ENCODE data around the gene S100PBP. TPM values are rescaled to one million over a fixed set of nuclear protein-coding genes. Genes with fewer than 3 reads are reported as not detected.

The S100PBP gene
- total RNA-seq, 3 donors from 2014 or later (not counting 1 experiment from before 2014, with no cell fraction given): 84.5 to 114 (median 85.5) TPM

- no peak overlapping the region for H3K4me3 ChIP-seq (ENCODE audit: low read length)
- H3K9me3 Mint-ChIP-seq: no peaks in the 10 kb centered on the region
- peaks cover 28 to 41% of the 10 kb centered on the region in 2 donors for H3K27me3 Mint-ChIP-seq (ENCODE audit: low read depth in 2 of 2)
- no peak for ATAC-seq
- intact Hi-C loops (cut with micrococcal nuclease): loop anchor here (10.0 kb wide), 1 partner anchor 429 kb away; no protein-coding TSS in a partner anchor
- H3K4me1 ChIP-seq (ENCODE audit: control insufficient read depth, insufficient read depth, low read length): peaks cover 31% of the 10 kb centered on the region
- H3K4me3 Mint-ChIP-seq: no peak overlapping the region
- no peaks in the 10 kb centered on the region for H3K9me3 ChIP-seq (ENCODE audit: control insufficient read depth, insufficient read depth, low read length)
- H3K27me3 ChIP-seq (ENCODE audit: control insufficient read depth, insufficient read depth, low read length): peaks cover 29% of the 10 kb centered on the region
- H3K27ac ChIP-seq (ENCODE audit: low read length): no peak overlapping the region
- H3K4me1 Mint-ChIP-seq: peaks cover 0 to 26% of the 10 kb centered on the region in 2 donors
- H3K27ac Mint-ChIP-seq: no peak overlapping the region
- no peak for DNase-seq
- WGBS (ENCODE audit: insufficient coverage): 77% methylated on average over 4 of the region's 5 CpGs
- no peaks in the 10 kb centered on the region for H3K36me3 ChIP-seq (ENCODE audit: control insufficient read depth, insufficient read depth, low read length)
- no peaks in the 10 kb centered on the region for H3K36me3 Mint-ChIP-seq
- TF ChIP-seq, protein P1, sequence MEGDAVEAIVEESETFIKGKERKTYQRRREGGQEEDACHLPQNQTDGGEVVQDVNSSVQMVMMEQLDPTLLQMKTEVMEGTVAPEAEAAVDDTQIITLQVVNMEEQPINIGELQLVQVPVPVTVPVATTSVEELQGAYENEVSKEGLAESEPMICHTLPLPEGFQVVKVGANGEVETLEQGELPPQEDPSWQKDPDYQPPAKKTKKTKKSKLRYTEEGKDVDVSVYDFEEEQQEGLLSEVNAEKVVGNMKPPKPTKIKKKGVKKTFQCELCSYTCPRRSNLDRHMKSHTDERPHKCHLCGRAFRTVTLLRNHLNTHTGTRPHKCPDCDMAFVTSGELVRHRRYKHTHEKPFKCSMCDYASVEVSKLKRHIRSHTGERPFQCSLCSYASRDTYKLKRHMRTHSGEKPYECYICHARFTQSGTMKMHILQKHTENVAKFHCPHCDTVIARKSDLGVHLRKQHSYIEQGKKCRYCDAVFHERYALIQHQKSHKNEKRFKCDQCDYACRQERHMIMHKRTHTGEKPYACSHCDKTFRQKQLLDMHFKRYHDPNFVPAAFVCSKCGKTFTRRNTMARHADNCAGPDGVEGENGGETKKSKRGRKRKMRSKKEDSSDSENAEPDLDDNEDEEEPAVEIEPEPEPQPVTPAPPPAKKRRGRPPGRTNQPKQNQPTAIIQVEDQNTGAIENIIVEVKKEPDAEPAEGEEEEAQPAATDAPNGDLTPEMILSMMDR (IDR thresholded peaks at IDR 0.05): no peak
Observed at GRCh38 chr1:32873484-32873883, 56.0 kb downstream of the S100PBP start.

- 78% methylated on average over 5 of the region's 5 CpGs for WGBS (ENCODE audit: insufficient coverage)
- Histone ChIP-seq H3K27me3 (ENCODE audit: control insufficient read depth, insufficient read depth, low read length) (peaks cover 23% of the 10 kb centered on the region), H3K4me3 (ENCODE audit: low read length) (no peak overlapping the region), H3K4me1 (ENCODE audit: control insufficient read depth, insufficient read depth, low read length) (peaks cover 27% of the 10 kb centered on the region), H3K27ac (ENCODE audit: low read length) (no peak overlapping the region), H3K9me3 (ENCODE audit: control insufficient read depth, insufficient read depth, low read length) (no peaks in the 10 kb centered on the region), H3K36me3 (ENCODE audit: control insufficient read depth, insufficient read depth, low read length) (no peaks in the 10 kb centered on the region)
- Mint-ChIP-seq H3K4me3 (no peak overlapping the region), H3K27ac (no peak overlapping the region), H3K9me3 (no peaks in the 10 kb centered on the region), H3K36me3 (no peaks in the 10 kb centered on the region), H3K27me3 (ENCODE audit: low read depth in 2 of 2) (peaks cover 18 to 30% of the 10 kb centered on the region in 2 donors), H3K4me1 (peaks cover 0 to 15% of the 10 kb centered on the region in 2 donors)
- intact Hi-C loops (cut with micrococcal nuclease): loop anchor here (10.0 kb wide), 1 partner anchor 430 kb away; no protein-coding TSS in a partner anchor
- ATAC-seq: no peak
- TF ChIP-seq, protein P1 (IDR thresholded peaks at IDR 0.05): no peak
- DNase-seq: no peak
Observed at GRCh38 chr1:32874860-32875752, 57.7 kb downstream of the S100PBP start.

GRCh38 chr1:32876341-32877210, 59.1 kb downstream of the S100PBP start:
- DNase-seq: peak; percentile 45 to 78
- H3K9me3 ChIP-seq (ENCODE audit: control insufficient read depth, insufficient read depth, low read length): no peaks in the 10 kb centered on the region
- no peak overlapping the region for H3K4me3 ChIP-seq (ENCODE audit: low read length)
- H3K27me3 ChIP-seq (ENCODE audit: control insufficient read depth, insufficient read depth, low read length): peaks cover 14% of the 10 kb centered on the region
- H3K27me3 Mint-ChIP-seq (ENCODE audit: low read depth in 2 of 2): peaks cover 24 to 27% of the 10 kb centered on the region in 2 donors
- no peaks in the 10 kb centered on the region for H3K36me3 Mint-ChIP-seq
- peaks cover 0 to 6% of the 10 kb centered on the region in 2 donors for H3K4me1 Mint-ChIP-seq
- no peak overlapping the region for H3K27ac ChIP-seq (ENCODE audit: low read length)
- no peak overlapping the region for H3K4me3 Mint-ChIP-seq
- no peaks in the 10 kb centered on the region for H3K9me3 Mint-ChIP-seq
- 33% methylated on average over 16 of the region's 16 CpGs for WGBS (ENCODE audit: insufficient coverage)
- H3K4me1 ChIP-seq (ENCODE audit: control insufficient read depth, insufficient read depth, low read length): peaks cover 17% of the 10 kb centered on the region
- no peak overlapping the region for H3K27ac Mint-ChIP-seq
- peak; percentile 80 to 88 (median 88) for ATAC-seq
- intact Hi-C loops (cut with micrococcal nuclease): loop anchor here (1.0 to 10.0 kb wide), 2 partner anchors 210 to 432 kb away; no protein-coding TSS in a partner anchor
- no peaks in the 10 kb centered on the region for H3K36me3 ChIP-seq (ENCODE audit: control insufficient read depth, insufficient read depth, low read length)
- TF ChIP-seq, protein P1 (IDR thresholded peaks at IDR 0.05): peak; percentile 70
